CD1c-positive myeloid dendritic cell (primary cell): ENCODE measurements around the gene RAD51B.

Source experiments
- DNase-seq: peaks from one replicate; pipeline ENCODE4 v3.0.0-alpha.2; 2016; ENCODE audit errors: extremely low spot score

The RAD51B gene

GRCh38 chr14:68145539-68145938 lies 326.0 kb downstream of the RAD51B start:
- DNase-seq: no peak

GRCh38 chr14:68146818-68147217 lies 327.2 kb downstream of the RAD51B start:
- no peak for DNase-seq

GRCh38 chr14:68147303-68147702 lies 327.7 kb downstream of the RAD51B start:
- DNase-seq: no peak

GRCh38 chr14:68148276-68148675 lies 328.7 kb downstream of the RAD51B start:
- DNase-seq: no peak

- DNase-seq: no peak
These were observed 329.2 kb downstream of the RAD51B start for GRCh38 chr14:68148763-68149162.

GRCh38 chr14:68153275-68153674 lies 333.7 kb downstream of the RAD51B start:
- no peak for DNase-seq

GRCh38 chr14:68154275-68154674 lies 334.7 kb downstream of the RAD51B start:
- no peak for DNase-seq

- no peak for DNase-seq
These were observed 338.4 kb downstream of the RAD51B start for GRCh38 chr14:68157971-68158371.

GRCh38 chr14:68158640-68159039 lies 339.1 kb downstream of the RAD51B start:
- DNase-seq: no peak

- no peak for DNase-seq
These were observed 340.4 kb downstream of the RAD51B start for GRCh38 chr14:68159701-68160633.

GRCh38 chr14:68160779-68161546 lies 341.4 kb downstream of the RAD51B start:
- DNase-seq: no peak

- DNase-seq: no peak
These were observed 343.3 kb downstream of the RAD51B start for GRCh38 chr14:68162887-68163286.

GRCh38 chr14:68164711-68165113 lies 345.1 kb downstream of the RAD51B start:
- no peak for DNase-seq

GRCh38 chr14:68165274-68165843 lies 345.8 kb downstream of the RAD51B start:
- DNase-seq: no peak

GRCh38 chr14:68166731-68167382 lies 347.3 kb downstream of the RAD51B start:
- DNase-seq: no peak

GRCh38 chr14:68167383-68168087 lies 348.0 kb downstream of the RAD51B start:
- no peak for DNase-seq

- DNase-seq: no peak
These were observed 349.0 kb downstream of the RAD51B start for GRCh38 chr14:68168460-68169109.

GRCh38 chr14:68172216-68172615 lies 352.6 kb downstream of the RAD51B start:
- no peak for DNase-seq

GRCh38 chr14:68172627-68173026 lies 353.0 kb downstream of the RAD51B start:
- DNase-seq: no peak

- DNase-seq: no peak
These were observed 353.8 kb downstream of the RAD51B start for GRCh38 chr14:68173227-68173972.
